GM04504 (cell line): ENCODE measurements around the gene UBIAD1.

Experiments used
- DNase-seq: peaks from one replicate; pipeline ENCODE4 v3.0.0-alpha.2; 2012; ENCODE audit warnings: low read depth

UBIAD1 gene

GRCh38 chr1:11311816-11312755 is 39.1 kb downstream of the UBIAD1 start:
- DNase-seq: no peak

GRCh38 chr1:11314959-11315358 is 42.0 kb downstream of the UBIAD1 start:
- no peak for DNase-seq

GRCh38 chr1:11316701-11317100 is 43.7 kb downstream of the UBIAD1 start:
- DNase-seq: no peak

GRCh38 chr1:11318982-11319381 is 46.0 kb downstream of the UBIAD1 start:
- DNase-seq: no peak

GRCh38 chr1:11320153-11320936 is 47.3 kb downstream of the UBIAD1 start:
- DNase-seq: no peak

GRCh38 chr1:11321656-11322491 is 48.9 kb downstream of the UBIAD1 start:
- DNase-seq: no peak

GRCh38 chr1:11324567-11325165 is 51.7 kb downstream of the UBIAD1 start:
- DNase-seq: no peak

GRCh38 chr1:11326070-11326469 is 53.1 kb downstream of the UBIAD1 start:
- no peak for DNase-seq

- DNase-seq: no peak
Measured at GRCh38 chr1:11328444-11328843, 55.4 kb downstream of the UBIAD1 start.

GRCh38 chr1:11330411-11330810 is 57.4 kb downstream of the UBIAD1 start:
- DNase-seq: no peak

GRCh38 chr1:11331036-11331944 is 58.3 kb downstream of the UBIAD1 start:
- DNase-seq: no peak

- no peak for DNase-seq
Measured at GRCh38 chr1:11331945-11332546, 59.0 kb downstream of the UBIAD1 start.

- DNase-seq: no peak
Measured at GRCh38 chr1:11333631-11334030, 60.6 kb downstream of the UBIAD1 start.

- no peak for DNase-seq
Measured at GRCh38 chr1:11334261-11334804, 61.3 kb downstream of the UBIAD1 start.

GRCh38 chr1:11334821-11335220 is 61.8 kb downstream of the UBIAD1 start:
- no peak for DNase-seq

GRCh38 chr1:11335417-11336056 is 62.5 kb downstream of the UBIAD1 start:
- DNase-seq: no peak

GRCh38 chr1:11337580-11338073 is 64.6 kb downstream of the UBIAD1 start:
- DNase-seq: no peak
